GM21360 (cell line): ENCODE results near the gene DIP2C.

Experiments
- ATAC-seq: cut with Tn5 transposase; IDR thresholded peaks from one replicate; pipeline ENCODE4 v1.9.1; 2021; ENCODE audit warnings: mild to moderate bottlenecking, moderate library complexity; ENCODE audit not compliant: unreplicated experiment

DIP2C gene

DNA sequence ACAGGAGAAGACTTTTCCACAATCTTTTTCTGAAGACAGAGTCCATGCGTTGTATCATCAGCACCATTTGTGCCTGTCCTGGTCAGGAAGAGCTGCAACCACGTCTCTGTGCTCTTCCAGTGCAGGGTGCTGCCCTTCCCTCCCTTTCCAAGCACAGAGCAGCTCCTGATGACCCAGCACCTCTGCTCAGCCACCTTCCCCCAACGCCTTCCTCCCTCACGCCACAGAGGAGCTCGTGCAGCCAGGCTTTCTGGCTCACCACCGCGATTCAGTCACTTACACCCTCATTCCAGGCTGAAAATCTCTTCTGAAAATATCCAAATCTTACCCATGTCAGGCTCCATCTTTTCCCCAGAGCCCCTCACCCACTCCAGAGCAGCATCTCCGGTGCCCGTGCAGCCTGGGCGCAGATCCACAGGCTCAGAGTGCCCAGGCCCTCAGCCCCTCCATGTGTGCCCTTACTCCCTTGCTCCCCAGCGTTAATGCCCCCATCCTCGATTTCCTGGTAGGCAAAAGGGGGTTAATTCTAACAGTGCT lies 181.5 kb downstream of the DIP2C start:
- ATAC-seq: no peak

DNA sequence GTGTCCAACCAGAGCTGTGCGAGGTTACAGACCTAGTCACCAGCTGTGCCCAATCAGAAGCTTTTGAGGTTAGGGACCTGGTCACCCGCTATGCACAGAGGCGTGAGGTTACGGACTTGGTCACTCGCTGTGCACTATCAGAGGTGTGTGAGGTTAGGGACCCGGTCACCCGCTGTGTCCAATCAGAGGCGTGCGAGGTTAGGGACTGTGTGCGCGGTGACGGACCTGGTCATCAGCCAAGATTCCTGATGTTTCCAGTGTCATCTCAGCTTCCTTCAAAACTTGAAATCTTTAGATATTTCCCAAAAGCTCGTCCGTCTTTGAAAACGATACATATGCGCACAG lies 182.1 kb downstream of the DIP2C start:
- no peak for ATAC-seq

DNA sequence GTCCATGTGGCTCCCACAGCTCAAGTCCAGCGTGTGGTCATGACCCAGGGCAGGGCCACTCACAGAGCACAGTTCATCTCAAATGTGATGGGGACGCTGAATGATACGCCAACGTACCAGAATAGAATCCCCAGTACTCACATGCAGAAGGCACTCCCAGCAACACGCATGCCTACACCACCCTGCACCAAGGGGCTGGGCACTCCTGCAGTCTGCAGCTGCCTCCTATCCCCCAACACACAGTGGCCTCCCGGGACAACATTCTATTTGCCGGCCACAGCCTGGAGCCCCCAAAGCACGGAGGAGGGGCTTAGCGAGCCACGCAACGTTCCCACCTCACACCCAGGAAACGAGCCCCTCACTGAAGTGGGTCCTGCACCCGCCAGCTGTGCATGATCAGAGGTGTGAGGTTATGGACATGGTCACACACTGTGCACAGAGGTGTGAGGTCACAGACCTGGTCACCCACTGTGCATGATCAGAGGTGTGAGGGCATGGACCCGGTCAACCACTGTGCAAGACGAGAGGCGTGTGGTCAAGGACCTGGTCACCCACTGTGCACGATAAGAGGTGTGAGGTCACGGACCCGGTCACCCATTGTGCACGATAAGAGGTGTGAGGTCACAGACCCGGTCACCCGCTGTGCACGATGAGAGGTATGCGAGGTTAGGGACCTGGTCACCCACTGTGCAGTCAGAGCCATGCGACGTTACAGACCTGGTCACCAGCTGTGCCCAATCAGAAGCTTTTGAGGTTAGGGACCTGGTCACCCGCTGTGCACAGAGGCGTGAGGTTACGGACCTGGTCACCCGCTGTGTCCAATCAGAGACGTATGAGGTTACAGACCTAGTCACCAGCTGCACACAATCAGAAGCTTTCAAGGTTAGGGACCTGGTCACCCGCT lies 182.8 kb downstream of the DIP2C start:
- ATAC-seq: no peak

DNA sequence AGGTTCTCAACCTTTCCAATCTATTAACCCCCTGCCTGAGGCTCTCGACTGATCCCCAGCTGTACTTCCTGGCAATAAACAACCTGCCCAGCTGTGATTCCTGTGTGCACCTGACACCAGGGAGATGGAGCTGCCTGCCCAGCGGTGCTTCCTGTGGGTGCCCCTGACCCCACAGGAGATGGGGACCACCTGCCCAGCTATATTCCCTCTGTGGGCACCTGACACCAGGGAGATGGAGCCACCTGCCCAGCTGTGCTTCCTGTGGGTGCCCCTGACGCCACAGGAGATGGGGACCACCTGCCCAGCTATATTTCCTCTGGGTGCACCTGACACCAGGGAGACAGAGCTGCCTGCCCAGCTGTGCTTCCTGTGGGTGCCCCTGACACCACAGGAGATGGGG lies 184.0 kb downstream of the DIP2C start:
- ATAC-seq: no peak

DNA sequence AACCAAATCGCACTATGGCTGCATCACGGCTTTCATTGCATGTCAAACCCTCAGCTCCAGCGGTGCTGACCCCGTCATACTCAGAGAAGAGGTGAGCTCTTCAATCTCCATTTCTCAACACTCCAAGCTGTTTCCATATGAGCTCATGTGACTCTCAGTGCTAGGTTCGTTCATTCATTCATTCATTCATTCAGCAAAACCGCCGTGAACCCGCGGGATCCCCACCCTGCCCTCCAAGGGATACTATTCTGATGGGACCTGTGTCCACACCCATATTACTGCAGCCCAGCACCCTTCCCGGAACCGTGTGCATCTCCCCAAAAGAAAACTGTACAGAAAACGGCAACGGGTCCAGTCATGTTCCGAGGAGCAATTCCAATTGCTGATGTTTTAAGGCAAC lies 184.7 kb downstream of the DIP2C start:
- no peak for ATAC-seq

DNA sequence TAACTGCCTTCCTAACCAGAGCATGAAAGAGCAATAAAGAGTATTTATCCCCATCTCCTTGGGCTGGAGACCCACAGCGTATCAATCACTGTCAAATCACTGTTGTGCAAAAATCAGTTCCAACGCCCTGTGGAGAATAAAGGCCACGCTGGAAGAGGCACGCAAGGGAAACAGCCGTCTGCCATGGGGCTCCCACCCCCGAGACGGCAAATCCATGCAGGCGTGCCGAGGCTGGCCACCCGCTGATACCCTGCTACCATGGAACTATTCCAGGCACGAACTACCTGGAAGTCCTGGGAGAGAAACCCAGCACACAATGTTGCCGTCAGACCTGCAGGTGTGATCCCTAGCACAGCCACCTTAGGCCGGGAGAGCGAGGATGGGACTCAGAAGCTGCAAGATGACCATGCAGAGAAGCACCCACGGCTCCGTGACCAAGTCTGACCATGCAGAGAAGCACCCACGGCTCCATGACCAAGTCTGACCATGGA lies 185.3 kb downstream of the DIP2C start:
- ATAC-seq: no peak

DNA sequence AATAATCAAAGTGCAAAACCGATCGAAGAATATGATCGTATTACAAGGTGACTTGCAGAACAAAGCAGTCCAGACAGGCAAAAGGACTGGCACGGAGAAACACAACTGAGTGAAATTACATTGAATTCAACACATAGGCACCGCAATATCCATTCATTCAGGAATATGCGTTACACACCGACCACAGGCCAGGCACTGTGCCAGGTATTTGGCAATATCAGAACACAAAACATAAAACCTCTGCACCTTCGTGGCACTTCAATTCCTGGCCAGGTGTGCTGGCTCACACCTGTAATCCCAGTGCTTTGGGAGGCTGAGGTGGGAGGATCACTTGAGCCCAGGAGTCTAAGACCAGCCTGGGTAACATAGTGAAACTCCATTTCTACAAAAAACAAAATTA lies 187.9 kb downstream of the DIP2C start:
- ATAC-seq: no peak

DNA sequence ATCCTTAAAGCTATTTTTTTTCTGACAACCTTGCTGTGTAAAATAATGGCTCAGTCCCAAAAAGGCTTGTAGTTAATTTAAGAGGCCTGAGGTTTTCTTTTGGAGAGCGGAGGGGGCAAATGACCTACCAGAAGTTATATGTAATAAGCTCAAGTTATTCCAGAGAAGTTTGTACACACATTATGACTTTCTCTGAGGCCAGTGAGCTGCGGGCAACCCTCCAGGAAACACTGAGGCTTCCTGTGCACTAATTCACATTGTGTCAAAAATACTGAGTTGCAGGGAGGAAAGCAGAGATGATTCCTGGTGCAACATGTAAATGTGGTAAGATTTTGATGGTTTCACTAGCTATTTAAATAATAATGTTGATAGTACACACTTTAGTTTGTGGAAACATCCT lies 188.6 kb downstream of the DIP2C start:
- ATAC-seq: no peak

DNA sequence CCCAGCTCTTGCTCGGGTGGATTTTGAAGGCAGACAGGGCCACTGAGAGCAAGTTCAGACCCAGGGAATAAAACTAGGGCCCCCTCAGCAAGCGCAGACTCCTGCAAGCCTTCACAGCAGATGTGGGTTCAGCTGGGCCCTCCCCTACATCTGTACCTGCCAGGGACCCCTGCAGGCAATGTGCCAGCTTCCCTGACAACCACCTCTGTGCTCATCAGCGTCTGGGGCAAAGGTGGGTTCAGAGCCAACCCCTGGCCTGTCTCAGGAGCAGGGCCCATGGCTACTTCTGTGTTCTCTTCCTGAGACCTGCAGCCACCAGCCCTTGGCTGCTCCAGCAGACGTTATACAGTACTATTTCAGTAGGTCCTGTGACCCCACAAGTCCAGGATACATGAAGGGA lies 189.5 kb downstream of the DIP2C start:
- no peak for ATAC-seq

DNA sequence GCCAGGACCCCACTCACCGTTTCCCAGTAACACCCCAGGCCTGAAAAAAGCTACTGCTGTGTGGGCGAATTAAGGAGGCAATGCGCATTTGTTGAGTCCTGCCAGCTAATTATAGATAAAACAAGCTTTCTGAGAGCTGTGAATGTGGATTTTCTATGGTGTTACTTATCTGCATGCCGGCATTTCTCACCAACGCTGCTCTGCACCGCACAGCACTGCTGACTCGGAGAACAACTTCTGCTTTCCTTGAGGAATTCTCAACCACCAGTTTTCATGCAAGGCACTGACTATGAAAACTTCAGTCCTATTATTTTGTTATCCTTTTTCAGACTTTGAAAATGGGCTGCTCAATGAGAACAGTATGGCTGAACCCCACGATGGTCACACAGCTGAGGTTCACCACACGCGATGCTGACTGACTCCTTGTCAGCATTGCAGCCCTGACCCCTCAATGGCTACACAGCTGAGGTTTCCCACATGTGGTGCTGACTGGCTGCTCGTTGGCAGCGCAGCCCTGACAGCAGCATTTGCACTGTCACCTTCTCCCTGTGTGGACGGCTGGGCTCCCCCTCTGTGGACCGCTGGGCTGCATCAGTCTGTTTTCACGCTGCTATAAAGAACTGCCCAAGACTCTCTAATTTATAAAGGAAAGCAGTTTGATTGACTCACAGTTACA lies 190.6 kb downstream of the DIP2C start:
- no peak for ATAC-seq

DNA sequence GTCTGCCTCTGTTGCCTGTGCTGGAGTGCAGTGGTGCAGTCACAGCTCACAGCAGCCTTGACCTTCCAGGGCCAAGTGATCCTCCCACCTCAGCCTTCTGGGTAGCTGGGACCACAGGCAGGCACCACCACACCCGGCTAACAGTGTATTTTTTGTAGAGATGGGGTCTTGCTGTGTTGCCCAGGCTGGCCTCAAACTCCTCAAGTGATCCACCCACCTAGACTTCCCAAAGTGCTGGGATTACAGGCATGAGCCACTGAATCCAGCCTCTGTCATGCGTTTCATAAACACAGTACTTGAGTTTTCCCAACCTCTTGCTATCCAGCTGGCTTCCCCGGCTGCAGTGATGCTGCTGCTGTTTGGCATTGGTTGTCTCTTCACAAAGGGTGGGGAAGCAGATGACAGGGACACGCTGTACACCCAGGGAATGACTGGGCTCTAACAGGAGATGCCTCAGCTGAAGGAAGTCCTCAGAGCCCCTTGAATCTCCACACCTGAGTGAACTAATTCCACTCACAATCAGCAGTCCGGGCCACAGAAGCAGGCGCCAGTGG lies 191.5 kb downstream of the DIP2C start:
- no peak for ATAC-seq

DNA sequence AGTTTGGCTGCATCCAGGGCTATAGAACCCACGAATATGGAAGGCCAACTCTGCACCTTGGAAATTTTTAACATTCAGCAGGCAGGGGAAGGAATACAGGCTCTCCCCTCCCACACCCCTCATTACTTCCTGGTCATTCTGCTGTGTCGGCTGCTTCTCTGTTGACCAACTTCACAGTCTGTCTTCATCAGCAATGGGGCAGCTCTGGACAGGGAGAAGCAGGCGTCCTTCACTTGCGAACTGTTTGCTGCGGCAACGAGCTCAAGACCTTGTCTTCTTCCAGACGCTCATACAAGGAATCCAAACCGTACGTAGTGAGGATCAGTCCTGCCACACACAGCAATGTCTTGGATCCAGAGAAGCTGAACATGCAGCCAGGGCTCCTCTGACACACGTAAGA lies 192.2 kb downstream of the DIP2C start:
- no peak for ATAC-seq

DNA sequence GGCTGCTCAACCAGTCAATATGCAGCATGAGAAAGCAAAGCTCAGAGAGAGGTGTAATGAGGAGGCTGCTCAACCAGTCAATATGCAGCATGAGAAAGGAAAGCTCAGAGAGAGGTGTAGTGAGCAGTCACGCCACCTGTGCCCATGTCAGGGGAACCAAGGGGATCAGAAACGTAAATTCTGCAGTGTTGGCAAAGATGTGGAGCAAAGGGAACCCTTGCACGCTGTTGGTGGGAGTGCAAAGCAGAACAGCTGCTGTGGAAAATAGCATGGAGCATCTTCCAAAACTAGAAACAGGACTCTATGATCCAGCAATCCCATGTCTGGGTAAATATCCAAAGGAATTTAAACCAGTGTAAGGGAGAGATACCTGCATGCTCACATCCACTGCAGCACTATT lies 194.9 kb downstream of the DIP2C start:
- no peak for ATAC-seq

DNA sequence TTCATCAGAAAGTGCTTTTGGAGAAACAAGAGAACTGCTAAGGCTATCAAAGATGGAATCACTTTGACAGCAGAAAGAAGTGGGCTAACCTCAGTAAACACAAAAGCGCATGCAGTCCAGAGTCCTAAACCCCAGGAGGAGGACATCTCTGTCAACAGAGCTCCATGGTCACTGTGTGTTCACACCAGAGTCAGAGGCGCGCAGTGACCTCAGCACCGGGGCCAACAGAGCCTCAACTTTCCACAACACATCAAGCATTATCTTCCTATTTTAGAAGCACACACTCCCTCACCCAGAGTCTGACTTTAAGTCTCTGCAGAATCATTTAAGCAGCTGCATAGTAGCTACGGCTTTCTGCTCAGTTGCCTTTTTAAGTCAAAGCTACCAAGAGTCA lies 195.3 kb downstream of the DIP2C start:
- no peak for ATAC-seq

DNA sequence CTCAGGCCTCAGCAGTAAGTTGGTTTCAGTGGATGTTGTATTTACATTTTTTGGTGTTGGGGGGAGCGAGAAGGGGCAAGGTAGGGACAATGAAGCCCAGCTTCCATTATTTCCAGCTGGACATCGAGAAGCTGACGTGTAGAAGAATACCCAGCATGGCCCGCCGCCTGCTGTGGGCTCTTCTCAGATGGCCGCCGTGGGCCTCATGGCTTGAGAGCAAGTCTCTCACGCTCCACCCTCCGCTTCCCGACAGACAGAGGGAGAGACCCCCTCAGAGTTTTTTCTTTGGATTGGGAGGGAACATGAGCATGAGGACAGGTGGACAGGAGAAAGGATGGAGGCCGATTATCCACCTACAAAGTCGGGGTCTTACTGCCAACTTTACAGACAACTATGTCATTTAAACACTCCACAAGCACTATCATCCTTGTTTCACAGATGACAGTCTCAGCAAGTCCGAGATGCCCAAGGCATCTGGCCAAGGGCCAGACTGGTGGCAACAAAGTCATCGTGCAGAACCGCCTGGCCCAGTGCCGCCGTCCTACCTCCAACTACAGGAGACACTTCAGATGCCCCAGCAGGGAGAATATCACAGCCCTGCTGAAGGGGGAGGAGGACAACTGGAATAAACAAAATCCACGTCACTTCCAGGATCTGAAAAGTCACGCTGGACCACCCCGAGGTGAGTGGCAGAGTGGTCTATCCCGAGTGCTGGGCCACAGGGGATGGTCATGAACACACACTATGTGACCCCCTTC lies 195.9 kb downstream of the DIP2C start:
- ATAC-seq: no peak

DNA sequence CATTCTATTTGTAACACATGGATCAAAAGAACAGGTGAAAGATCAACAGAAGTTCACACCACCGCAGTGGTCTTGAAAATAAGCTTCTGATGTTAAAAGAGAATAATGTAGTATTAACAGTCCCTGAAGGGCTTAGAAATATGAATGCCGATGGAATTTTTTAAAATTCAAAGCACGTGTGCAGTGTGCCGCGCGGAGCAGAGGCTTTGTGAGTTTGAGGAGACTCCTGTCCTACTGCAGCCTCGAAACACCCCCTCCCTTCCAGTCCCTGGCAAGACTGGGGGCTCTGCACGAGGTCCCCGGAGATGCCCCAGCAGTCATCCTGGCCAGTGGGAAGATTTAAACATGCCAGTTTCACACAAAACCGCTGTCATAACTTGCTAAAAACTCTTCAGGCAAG lies 196.6 kb downstream of the DIP2C start:
- ATAC-seq: no peak

DNA sequence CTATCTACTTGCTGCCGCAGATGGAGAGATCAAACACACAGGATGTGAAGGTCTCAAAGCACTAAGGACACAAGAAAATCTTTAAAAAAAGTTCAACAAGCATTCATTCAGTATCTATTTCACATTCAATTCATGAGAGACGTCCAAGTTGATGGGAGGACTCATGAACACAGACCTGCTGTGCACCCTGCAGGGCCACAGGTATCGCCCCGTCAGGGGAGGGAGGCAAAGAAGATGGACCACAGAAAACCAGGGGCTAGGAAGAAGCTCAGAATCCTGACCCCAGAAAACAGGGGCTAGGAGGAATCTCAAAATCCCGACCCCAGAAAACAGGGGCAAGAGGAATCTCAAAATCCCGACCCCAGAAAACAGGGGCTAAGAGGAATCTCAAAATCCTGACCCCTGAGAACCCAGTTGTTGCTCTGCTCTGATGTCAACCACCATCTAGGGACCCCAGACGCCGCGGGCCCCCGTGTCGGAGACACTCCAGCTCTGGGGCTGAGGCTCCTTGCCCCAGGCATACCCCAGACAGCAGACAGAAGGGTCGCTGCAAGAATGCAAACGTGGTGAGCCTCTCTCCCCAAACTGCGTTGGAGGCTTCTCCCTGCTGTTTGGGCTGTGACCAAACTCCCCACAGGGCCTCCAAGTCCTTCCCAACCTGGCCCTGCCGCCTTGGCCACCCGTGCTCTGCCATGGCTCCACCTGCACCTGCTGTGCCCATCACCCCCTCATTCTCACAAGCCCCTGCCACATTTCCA lies 197.6 kb downstream of the DIP2C start:
- ATAC-seq: no peak

DNA sequence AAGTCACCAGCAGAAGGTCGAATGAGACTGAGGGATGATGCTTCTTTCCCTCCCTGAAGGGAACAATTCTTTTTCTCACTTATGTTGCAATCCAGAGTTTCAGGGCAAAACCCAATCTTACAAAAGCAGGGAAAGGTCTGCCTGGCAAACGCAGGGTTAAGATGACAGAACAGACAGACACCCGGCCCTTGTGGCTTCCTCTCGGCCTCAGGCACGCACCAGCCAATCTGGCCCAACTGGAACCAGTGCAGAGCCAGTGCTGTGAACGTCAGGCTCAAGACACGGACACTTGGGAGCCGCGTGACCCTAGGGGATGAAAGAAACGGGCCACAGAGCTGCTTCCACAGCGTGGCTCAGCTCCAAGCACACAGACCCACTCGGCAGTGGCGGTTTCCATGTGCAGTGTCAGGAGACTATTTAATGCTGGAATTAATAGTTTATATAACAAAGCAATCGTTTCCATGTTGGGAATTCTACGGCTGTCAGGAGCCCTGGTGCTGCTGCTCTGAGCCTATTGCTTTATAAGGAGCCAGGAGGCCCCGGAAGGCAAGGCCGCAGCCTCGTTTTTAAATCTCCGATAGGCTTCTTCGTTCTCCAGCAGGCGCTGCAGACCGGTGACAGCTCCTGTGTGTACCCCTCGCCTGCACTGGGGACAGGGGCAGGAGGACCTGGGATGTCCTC lies 198.4 kb downstream of the DIP2C start:
- no peak for ATAC-seq

DNA sequence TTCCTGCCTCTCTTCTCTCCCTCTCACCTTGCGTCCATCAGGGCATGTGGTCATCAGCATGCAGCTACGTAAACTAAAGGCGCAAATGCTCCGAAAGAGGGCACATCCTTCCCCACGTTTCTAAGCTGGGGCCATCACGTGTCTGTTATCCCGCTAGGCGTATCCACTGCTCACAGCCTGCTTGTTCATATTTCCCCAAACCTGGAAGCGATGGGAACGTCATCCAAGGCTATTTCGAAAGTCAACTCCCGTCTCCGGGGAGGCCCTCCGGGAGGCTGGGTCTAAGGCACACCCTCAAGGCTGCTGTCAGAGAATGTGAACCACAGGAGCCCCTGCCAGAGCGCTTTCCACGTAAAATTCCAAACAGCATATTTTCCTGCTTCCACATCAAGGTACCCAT lies 199.2 kb downstream of the DIP2C start:
- no peak for ATAC-seq

DNA sequence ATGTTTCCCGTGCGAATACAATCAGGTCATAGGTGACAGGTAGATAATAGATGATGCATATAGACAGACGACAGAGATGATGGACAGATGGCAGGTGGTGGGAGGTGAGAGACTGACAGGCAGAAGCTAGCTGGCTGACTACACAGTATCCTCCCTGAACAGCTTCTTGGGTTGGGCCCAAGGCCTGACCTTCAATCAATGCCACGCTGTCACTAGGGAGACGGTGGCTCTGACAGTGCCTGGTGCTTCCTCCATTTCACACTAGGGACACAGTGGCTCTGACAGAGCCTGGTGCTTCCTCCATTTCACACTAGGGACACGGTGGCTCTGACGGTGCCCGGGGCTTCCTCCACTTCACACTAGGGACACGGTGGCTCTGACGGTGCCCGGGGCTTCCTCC lies 200.1 kb downstream of the DIP2C start:
- no peak for ATAC-seq
